PC-9 (cell line): Measurements from ENCODE around the gene TMEM238L. TPM values are rescaled to one million over a fixed set of nuclear protein-coding genes. Genes with fewer than 3 reads are reported as not detected.

Experiments used
- BruUV-seq: library from RNA; stranded (reverse); fragments of 400-500 nt; replicated peaks from 2 replicates; lab custom pipeline; 2021; lab: Mats Ljungman, UMichigan
- CTCF ChIA-PET: fragments of 300-600 bp; sonication (Branson Sonifier 250); formaldehyde crosslinking; loops from one replicate; lab custom pipeline; 2022; ENCODE audit warnings: antibody characterized with exemption; lab: Charles Lee
- POLR2A ChIA-PET: fragments of 300-600 bp; sonication (Branson Sonifier 250); formaldehyde crosslinking; loops from one replicate; lab custom pipeline; 2022; ENCODE audit warnings: antibody characterized with exemption; ENCODE audit not compliant: unreplicated experiment; lab: Charles Lee
- DNase-seq, 2 experiments: peaks; one replicate each; pipeline versions ENCODE4 v3.0.0 to v3.0.0-alpha.2; 2015 to 2022; ENCODE audit warnings: mixed read lengths in 1 of 2
- H2AFZ ChIP-seq: fragments of 200-600 bp; sonication (generic); 2 replicates; pipeline ENCODE4 v1.8.1; 2017; ENCODE audit warnings: antibody characterized with exemption
- H3F3A ChIP-seq: fragments of 200-600 bp; sonication (generic); 2 replicates; pipeline ENCODE4 v1.8.1; 2017; ENCODE audit warnings: antibody characterized with exemption, mild to moderate bottlenecking, low read depth; ENCODE audit not compliant: insufficient read depth
- H3K27ac ChIP-seq: fragments of 200-600 bp; sonication (generic); 2 replicates; pipeline ENCODE4 v1.6.1; 2016; ENCODE audit warnings: mixed run types
- H3K27me3 ChIP-seq: fragments of 200-600 bp; sonication (generic); 2 replicates; pipeline ENCODE4 v1.6.1; 2016; ENCODE audit warnings: low read depth, mixed run types; ENCODE audit not compliant: insufficient read depth
- H3K36me3 ChIP-seq: fragments of 200-600 bp; sonication (generic); 2 replicates; pipeline ENCODE4 v1.6.1; 2016; ENCODE audit warnings: low read depth, mixed run types
- H3K4me1 ChIP-seq: fragments of 200-600 bp; sonication (generic); replicated peaks from 2 replicates; pipeline ENCODE4 v1.6.1; 2016; ENCODE audit warnings: mixed run types; ENCODE audit not compliant: insufficient read depth
- H3K4me2 ChIP-seq: fragments of 200-600 bp; sonication (generic); 2 replicates; pipeline ENCODE4 v1.6.1; 2017; ENCODE audit warnings: mixed run types
- H3K4me3 ChIP-seq: fragments of 200-600 bp; sonication (generic); 2 replicates; pipeline ENCODE4 v1.6.1; 2016; ENCODE audit warnings: mixed run types
- H3K79me2 ChIP-seq: fragments of 200-600 bp; sonication (generic); 2 replicates; pipeline ENCODE4 v1.6.1; 2017; ENCODE audit warnings: low read depth, mixed run types
- H3K9me2 ChIP-seq: fragments of 200-600 bp; sonication (generic); 2 replicates; pipeline ENCODE4 v1.8.1; 2017; ENCODE audit warnings: mild to moderate bottlenecking; ENCODE audit not compliant: insufficient read depth
- H3K9me3 ChIP-seq: fragments of 200-600 bp; sonication (generic); 2 replicates; pipeline ENCODE4 v1.8.1; 2016; ENCODE audit warnings: low read depth; ENCODE audit not compliant: insufficient read depth
- H4K20me1 ChIP-seq: fragments of 200-600 bp; sonication (generic); 2 replicates; pipeline ENCODE4 v1.8.1; 2017; ENCODE audit not compliant: insufficient read depth
- EZH2 ChIP-seq: fragments of 200-600 bp; sonication (generic); IDR thresholded peaks from 2 replicates; pipeline ENCODE4 v1.8.0; 2017; ENCODE audit warnings: antibody characterized with exemption, low read depth
- intact Hi-C: fragments of 100-400 bp; cut with micrococcal nuclease; formaldehyde crosslinking; loops from one replicate; pipeline ENCODE4 v1.10.0; 2022; ENCODE audit not compliant: unreplicated experiment
- total RNA-seq: library from RNA; stranded (reverse); gene quantifications from 2 replicates; pipeline ENCODE4 v1.2.3, GENCODE V29; 2021
- TF ChIP-seq, protein P1 (sequence below): fragments of 200-600 bp; sonication (generic); conservative IDR thresholded peaks from 2 replicates; pipeline ENCODE4 v1.6.1; 2017; ENCODE audit warnings: mixed run types, antibody characterized with exemption, mild to moderate bottlenecking, moderate library complexity

The TMEM238L gene
- total RNA-seq, 1 experiment from 2014 or later: not detected

DNA sequence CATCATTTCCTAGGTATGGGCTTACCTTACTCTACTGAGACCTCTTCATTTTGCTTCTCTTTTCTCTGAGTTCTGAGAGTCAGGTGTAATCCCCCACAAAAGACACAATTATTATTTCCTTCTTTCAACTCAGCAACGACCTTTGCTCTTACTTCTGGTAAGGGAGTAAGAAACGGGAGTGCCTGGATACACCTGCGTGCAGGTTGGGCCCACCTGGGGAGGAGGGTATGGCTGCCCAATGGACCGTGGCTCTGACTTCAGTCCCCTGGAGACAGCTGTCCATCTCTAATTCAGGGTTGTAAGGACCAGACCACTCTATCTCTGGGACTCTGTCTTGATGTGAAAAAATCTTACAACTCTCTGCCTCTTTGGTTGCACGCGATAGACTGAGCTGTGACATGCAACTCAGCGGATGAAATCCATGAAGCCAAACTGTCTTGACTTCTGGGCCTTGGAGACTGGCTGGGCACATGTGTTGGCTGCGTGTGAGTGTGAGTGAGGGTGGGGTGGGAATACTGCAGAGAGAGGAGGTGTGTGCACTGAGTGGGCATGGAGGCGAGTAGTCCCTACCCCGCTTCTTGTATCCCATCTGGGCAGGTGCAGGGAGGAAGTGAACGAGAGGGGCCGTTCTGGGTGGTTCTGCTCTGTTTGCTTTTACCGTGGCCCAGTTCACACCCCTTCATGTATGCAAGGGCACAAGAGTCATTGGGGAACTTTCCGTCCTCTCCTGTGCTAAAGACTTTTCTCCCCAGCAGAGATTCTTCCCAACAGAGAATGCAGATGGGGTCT, 1.2 kb downstream of the TMEM238L start:
- ChIA-PET POLR2A (interaction anchor here (0.6 kb wide), 1 partner anchor 106 kb away, joined by 5 read pairs; no protein-coding TSS in a partner anchor), CTCF (no interaction called here)
- 0 out of 2 replicates have a peak, but pooled peaks cover 4% of the 10 kb centered on the region for H3K4me1 ChIP-seq

DNA sequence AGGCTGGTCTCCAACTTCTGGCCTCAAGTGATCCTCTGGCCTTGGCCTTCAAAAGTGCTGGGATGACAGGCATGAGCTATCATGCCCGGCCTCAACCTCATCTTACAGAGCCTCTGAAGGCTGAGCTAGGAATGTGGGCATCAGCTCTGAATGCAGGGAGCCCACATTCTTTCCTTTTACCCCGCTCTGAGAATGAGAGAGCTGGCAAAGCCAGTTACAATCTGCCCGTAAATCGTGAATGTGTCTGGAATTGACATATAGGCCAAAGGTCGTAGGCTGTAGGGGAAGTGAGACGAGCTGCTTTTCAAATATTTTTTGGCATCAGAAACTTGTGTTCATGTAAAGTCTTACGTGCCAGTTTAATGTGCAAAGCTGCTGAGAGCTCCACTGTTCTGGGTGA, 4.5 kb downstream of the TMEM238L start:
- no peak overlapping the region for H3K4me2 ChIP-seq
- intact Hi-C loops: no loop called here
- no peak overlapping the region for H2AFZ ChIP-seq
- H3K4me3 ChIP-seq: no peak overlapping the region
- no peaks in the 10 kb centered on the region for H3K27me3 ChIP-seq
- no peaks in the 10 kb centered on the region for H3K9me2 ChIP-seq
- 0 out of 2 replicates have a peak, but pooled peaks cover 4% of the 10 kb centered on the region for H3K4me1 ChIP-seq
- ChIA-PET POLR2A (interaction anchor here (0.6 kb wide), 1 partner anchor 103 kb away, joined by 9 read pairs; no protein-coding TSS in a partner anchor), CTCF (interaction anchor here (0.6 kb wide), 1 partner anchor 104 kb away, joined by 5 read pairs; no protein-coding TSS in a partner anchor)
- DNase-seq: peak in 1 of 2 experiments; percentile 40
- no peaks in the 10 kb centered on the region for H3K36me3 ChIP-seq
- H4K20me1 ChIP-seq: no peaks in the 10 kb centered on the region
- TF ChIP-seq, protein P1, sequence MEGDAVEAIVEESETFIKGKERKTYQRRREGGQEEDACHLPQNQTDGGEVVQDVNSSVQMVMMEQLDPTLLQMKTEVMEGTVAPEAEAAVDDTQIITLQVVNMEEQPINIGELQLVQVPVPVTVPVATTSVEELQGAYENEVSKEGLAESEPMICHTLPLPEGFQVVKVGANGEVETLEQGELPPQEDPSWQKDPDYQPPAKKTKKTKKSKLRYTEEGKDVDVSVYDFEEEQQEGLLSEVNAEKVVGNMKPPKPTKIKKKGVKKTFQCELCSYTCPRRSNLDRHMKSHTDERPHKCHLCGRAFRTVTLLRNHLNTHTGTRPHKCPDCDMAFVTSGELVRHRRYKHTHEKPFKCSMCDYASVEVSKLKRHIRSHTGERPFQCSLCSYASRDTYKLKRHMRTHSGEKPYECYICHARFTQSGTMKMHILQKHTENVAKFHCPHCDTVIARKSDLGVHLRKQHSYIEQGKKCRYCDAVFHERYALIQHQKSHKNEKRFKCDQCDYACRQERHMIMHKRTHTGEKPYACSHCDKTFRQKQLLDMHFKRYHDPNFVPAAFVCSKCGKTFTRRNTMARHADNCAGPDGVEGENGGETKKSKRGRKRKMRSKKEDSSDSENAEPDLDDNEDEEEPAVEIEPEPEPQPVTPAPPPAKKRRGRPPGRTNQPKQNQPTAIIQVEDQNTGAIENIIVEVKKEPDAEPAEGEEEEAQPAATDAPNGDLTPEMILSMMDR: no peak
- TF ChIP-seq EZH2: no peak
- no peaks in the 10 kb centered on the region for H3F3A ChIP-seq
- no peak overlapping the region for H3K27ac ChIP-seq
- BruUV-seq: no TSS peak
- no peaks in the 10 kb centered on the region for H3K9me3 ChIP-seq
- H3K79me2 ChIP-seq: no peaks in the 10 kb centered on the region

More for the DNA sequence above, 1.2 kb downstream of the TMEM238L start:
- intact Hi-C loops: no loop called here
- no peak overlapping the region for H2AFZ ChIP-seq
- H3K9me2 ChIP-seq: no peaks in the 10 kb centered on the region
- no TSS peak for BruUV-seq
- H4K20me1 ChIP-seq: no peaks in the 10 kb centered on the region
- no peak overlapping the region for H3K27ac ChIP-seq
- no peak for DNase-seq
- TF ChIP-seq EZH2: no peak
- TF ChIP-seq, protein P1: no peak
- no peaks in the 10 kb centered on the region for H3F3A ChIP-seq
- no peak overlapping the region for H3K4me3 ChIP-seq
- no peaks in the 10 kb centered on the region for H3K36me3 ChIP-seq
- H3K79me2 ChIP-seq: no peaks in the 10 kb centered on the region
- no peaks in the 10 kb centered on the region for H3K27me3 ChIP-seq
- H3K9me3 ChIP-seq: no peaks in the 10 kb centered on the region
- no peak overlapping the region for H3K4me2 ChIP-seq

DNA sequence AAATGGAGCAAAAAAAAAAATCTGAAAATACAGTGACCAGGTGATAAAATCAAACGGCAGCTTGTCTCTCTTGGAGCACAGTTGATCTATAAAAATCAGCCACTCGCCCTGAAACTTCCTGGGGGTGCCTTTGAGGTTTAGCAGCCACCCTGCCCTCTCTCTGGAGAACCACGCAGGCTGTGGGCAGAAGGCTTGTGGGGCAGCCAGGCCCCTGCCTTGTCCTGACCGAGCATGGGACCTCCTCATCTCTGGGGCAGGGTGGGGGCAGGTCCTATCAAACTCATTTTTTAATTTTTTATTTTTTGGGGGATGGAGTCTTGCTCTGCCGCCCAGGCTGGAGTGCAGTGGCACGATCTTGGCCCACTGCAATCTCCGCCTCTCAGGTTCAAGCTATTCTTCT, 5.0 kb downstream of the TMEM238L start:
- ChIA-PET CTCF (no interaction called here), POLR2A (interaction anchor here (0.6 kb wide), 1 partner anchor 102 kb away, joined by 9 read pairs; no protein-coding TSS in a partner anchor)
- no TSS peak for BruUV-seq

More for the DNA sequence above, 5.0 kb downstream of the TMEM238L start:
- H3K4me1 ChIP-seq: 0 out of 2 replicates have a peak, but pooled peaks cover 4% of the 10 kb centered on the region
- no peaks in the 10 kb centered on the region for H3K27me3 ChIP-seq
- no peaks in the 10 kb centered on the region for H4K20me1 ChIP-seq
- intact Hi-C loops: no loop called here
- no peak overlapping the region for H2AFZ ChIP-seq
- H3K79me2 ChIP-seq: no peaks in the 10 kb centered on the region
- H3K9me3 ChIP-seq: no peaks in the 10 kb centered on the region
- no peaks in the 10 kb centered on the region for H3F3A ChIP-seq
- H3K9me2 ChIP-seq: no peaks in the 10 kb centered on the region
- H3K27ac ChIP-seq: no peak overlapping the region
- H3K4me2 ChIP-seq: no peak overlapping the region
- DNase-seq: no peak
- no peaks in the 10 kb centered on the region for H3K36me3 ChIP-seq
- no peak overlapping the region for H3K4me3 ChIP-seq
- TF ChIP-seq EZH2: no peak
- TF ChIP-seq, protein P1: no peak
